Dermis lymphatic vessel endothelial cell (primary cell): Measurements from ENCODE around the gene CENPC. TPM values are rescaled to one million over a fixed set of nuclear protein-coding genes. Genes with fewer than 3 reads are reported as not detected.

Experiments used
- total RNA-seq: library from RNA; depleted of rRNA; stranded (reverse); fragments of >200 nt; gene quantifications from 2 replicates; pipeline ENCODE4 v1.2.1, GENCODE V29; 2014

The CENPC gene, protein sequence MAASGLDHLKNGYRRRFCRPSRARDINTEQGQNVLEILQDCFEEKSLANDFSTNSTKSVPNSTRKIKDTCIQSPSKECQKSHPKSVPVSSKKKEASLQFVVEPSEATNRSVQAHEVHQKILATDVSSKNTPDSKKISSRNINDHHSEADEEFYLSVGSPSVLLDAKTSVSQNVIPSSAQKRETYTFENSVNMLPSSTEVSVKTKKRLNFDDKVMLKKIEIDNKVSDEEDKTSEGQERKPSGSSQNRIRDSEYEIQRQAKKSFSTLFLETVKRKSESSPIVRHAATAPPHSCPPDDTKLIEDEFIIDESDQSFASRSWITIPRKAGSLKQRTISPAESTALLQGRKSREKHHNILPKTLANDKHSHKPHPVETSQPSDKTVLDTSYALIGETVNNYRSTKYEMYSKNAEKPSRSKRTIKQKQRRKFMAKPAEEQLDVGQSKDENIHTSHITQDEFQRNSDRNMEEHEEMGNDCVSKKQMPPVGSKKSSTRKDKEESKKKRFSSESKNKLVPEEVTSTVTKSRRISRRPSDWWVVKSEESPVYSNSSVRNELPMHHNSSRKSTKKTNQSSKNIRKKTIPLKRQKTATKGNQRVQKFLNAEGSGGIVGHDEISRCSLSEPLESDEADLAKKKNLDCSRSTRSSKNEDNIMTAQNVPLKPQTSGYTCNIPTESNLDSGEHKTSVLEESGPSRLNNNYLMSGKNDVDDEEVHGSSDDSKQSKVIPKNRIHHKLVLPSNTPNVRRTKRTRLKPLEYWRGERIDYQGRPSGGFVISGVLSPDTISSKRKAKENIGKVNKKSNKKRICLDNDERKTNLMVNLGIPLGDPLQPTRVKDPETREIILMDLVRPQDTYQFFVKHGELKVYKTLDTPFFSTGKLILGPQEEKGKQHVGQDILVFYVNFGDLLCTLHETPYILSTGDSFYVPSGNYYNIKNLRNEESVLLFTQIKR
- 14.2 and 16.9 TPM in 2 replicates for total RNA-seq

DNA sequence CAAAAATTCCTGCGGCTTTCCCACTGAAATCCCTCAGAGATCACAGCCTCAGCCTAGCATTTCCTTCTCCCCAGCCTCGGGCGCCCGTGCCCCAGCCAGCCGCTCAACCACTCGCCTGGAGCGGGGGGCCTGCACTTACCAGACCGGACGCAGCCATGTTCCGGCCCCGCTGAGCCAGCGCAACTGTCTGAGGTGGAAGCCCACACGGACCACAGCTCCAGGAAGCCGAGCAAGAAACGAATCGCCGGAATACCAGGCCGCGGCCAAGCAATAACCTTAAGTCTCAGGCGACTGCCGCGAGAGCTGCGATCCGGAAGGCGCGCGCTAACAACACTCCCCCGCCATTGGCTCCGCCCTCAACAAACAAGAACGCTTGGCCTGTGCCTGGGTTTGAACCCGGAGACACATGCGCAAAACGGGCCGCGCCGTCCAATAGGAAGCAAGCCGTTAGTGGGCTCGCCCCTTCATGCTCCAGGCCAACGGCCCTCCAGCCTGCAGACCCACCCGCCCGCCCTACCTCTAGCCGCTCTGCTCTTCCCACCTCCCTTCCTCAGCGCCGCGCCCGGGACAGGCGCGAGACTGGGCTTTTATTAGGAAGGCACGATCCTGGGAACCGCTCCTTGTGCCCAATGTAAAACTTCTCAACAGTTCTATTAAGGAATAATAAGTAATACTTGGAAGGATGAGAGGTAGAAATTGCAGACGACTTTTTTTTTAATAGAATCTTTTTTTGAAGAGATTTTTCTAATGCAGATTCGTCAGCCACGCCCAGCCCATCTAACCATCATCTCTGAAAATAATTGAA lies at the start of gene CENPC:
TSS of gene CENPC (minus strand) at position 305 of the 805 bp plus-strand sequence. CDS start at position 157, 148 bp downstream.

DNA sequence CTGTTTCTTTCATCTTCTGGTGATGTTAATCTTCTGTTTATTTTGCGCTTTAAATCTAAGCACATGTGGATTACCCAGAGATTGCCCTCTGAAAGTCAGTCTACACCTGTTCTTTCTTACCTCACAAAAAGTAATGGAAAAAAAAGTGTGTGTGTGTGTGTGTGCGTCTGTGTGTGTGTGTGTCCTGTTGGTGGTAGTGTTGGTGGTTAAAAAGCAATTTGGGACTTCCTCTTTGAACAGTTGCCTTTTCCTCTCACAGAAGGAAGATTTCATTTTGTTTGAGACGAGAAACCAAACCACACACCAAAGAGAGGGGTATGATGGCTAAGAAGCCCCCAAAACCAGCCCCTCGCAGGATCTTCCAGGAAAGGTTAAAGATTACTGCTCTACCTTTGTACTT lies 13.2 kb upstream of the CENPC start, which contains the start of gene STAP1:
TSS of gene STAP1 (plus strand) at position 235 of the 400 bp plus-strand sequence. CDS start at position 318, 83 bp downstream.

Other genes with a start within 250 kb of the CENPC start
- gene STAP1, start 13.2 kb upstream of the CENPC start, total RNA-seq = under 0.01 TPM in 1 of 2 replicates, not detected in the other
- gene UBA6, start 155.7 kb upstream of the CENPC start, total RNA-seq = 84.8 and 129 TPM in 2 replicates
- not detected in 2 replicates for gene GNRHR, start 208.9 kb upstream of the CENPC start, total RNA-seq